Thyroid gland (tissue), 4 donors: ENCODE results near the gene APRT. TPM values are rescaled to one million over a fixed set of nuclear protein-coding genes. Genes with fewer than 3 reads are reported as not detected.

ENCODE experiments used
- DNase-seq, 2 donors: peaks; one replicate each; pipeline ENCODE4 v3.0.0-alpha.2; 2019
- H3K27ac ChIP-seq, 3 donors: fragments of 200-600 bp; sonication (generic); 1 replicate in 2 of 3; 2 replicates in 1 of 3; pipeline ENCODE4 v1.5.1; 2016 to 2019; ENCODE audit warnings: mild to moderate bottlenecking in 1 of 3, moderate library complexity in 1 of 3
- H3K27me3 ChIP-seq: fragments of 200-600 bp; sonication (generic); one replicate; pipeline ENCODE4 v1.5.1; 2019
- H3K36me3 ChIP-seq, 2 donors: fragments of 200-600 bp; sonication (generic); one replicate each; pipeline ENCODE4 v1.5.1; 2016 to 2019
- H3K4me1 ChIP-seq, 2 donors: fragments of 200-600 bp; sonication (generic); one replicate each; pipeline ENCODE4 v1.5.1; 2017 to 2019
- H3K4me3 ChIP-seq, 3 donors: fragments of 200-600 bp; sonication (generic); replicated peaks in 1 of 3; 1 replicate in 2 of 3; 2 replicates in 1 of 3; pipeline ENCODE4 v1.5.1; 2016; ENCODE audit warnings: mild to moderate bottlenecking in 1 of 3
- H3K9me3 ChIP-seq: fragments of 200-600 bp; sonication (generic); one replicate; pipeline ENCODE4 v1.5.1; 2017
- POLR2A ChIP-seq, 2 donors: fragments of 450-650 bp; IDR thresholded peaks; one replicate each; pipeline ENCODE4 v1.6.1; 2017; ENCODE audit warnings: antibody characterized with exemption in 2 of 2, mild to moderate bottlenecking in 2 of 2, moderate library complexity in 1 of 2
- WGBS, 2 donors: methylation state at CpG; one replicate each; pipeline ENCODE4 v1.1.5; 2017; 5-methylcytosine and 5-hydroxymethylcytosine counted together
- intact Hi-C: fragments of 100-400 bp; cut with DNase I; formaldehyde crosslinking; loops from one replicate; pipeline ENCODE4 v1.15.1; 2023
- total RNA-seq, 4 donors: library from RNA; depleted of rRNA; stranded (reverse); fragments of >200 nt; gene quantifications; one replicate each; pipeline ENCODE4 v1.2.3, GENCODE V29; 2016
- TF ChIP-seq, protein P1 (sequence below), 6 experiments: fragments of 200-600 bp in 3 of 6; fragments of 450-650 bp in 3 of 6; sonication (generic) in 3 of 6; IDR thresholded peaks; one replicate each; pipeline ENCODE4 v1.5.1; 2016 to 2019; ENCODE audit warnings: antibody characterized with exemption in 6 of 6, mild to moderate bottlenecking in 2 of 6, inconsistent platforms in 1 of 6, moderate library complexity in 1 of 6

APRT gene
- total RNA-seq, 4 donors from 2014 or later, result 88.9 to 182 (median 118) TPM

DNA sequence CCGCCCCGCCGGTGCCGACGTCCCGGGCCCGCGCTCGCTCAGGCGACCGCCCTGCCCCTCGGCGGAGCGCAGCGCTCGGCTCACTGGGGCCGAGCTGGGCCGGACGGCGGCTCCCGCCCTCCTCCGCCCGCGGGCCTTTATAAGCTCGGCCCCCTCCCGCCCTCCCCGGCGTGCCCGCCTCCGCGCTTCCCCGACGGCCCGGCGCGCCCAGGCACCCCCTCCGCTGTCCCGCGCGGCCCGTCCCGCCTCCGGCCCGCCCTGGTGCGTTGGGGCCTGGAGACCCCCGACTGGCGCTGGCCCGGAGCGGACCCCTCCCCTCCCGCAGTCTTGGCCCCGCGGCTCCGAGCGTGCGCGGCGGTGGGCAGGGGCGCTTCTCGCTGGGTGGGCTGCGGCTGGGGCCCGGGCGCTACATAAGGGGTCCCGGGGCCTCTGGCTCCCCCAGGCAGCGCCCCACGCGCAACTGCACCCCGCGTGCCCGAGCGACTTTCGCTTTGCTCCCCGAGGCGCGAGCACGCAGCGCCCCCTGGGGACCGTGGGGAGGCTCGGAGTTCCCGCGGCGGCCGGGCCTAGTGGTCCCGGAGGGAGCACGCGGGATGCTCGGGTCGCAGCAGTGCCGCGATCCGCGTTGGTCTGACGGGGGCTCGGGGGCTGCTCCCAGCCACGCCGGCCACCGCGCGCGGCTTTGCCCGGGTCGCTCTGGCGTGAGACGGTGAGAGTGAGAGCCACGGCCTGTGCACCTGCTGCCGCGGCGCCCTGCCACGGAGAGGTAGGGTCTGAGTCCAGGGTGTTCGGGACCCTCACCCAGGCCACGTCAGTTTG is 26.4 kb downstream of the APRT start, which contains the start of gene PIEZO1:
TSS of gene PIEZO1 (minus strand) at position 115 of the 819 bp plus-strand sequence. CDS start 256 bp downstream, outside the sequence.
- peak; percentile 73 to 79 for DNase-seq
- H3K27me3 ChIP-seq, result no peaks in the 10 kb centered on the region
- intact Hi-C loops, result loop anchor here (2.0 kb wide), 1 partner anchor 43 kb away; no protein-coding TSS in a partner anchor
- H3K4me1 ChIP-seq, result peaks cover 14 to 38% of the 10 kb centered on the region in 2 donors
- H3K27ac ChIP-seq, result peak within 1 kb of the TSS; percentile 59 to 82 (median 78)
- H3K4me3 ChIP-seq, result peak within 1 kb of the TSS; percentile 53 to 88 (median 68)
- 5 to 30% methylated on average over 2 to 6 of the region's 110 CpGs for WGBS, 2 donors
- no peaks in the 10 kb centered on the region for H3K36me3 ChIP-seq
- H3K9me3 ChIP-seq, result no peaks in the 10 kb centered on the region
- TF ChIP-seq, protein P1, sequence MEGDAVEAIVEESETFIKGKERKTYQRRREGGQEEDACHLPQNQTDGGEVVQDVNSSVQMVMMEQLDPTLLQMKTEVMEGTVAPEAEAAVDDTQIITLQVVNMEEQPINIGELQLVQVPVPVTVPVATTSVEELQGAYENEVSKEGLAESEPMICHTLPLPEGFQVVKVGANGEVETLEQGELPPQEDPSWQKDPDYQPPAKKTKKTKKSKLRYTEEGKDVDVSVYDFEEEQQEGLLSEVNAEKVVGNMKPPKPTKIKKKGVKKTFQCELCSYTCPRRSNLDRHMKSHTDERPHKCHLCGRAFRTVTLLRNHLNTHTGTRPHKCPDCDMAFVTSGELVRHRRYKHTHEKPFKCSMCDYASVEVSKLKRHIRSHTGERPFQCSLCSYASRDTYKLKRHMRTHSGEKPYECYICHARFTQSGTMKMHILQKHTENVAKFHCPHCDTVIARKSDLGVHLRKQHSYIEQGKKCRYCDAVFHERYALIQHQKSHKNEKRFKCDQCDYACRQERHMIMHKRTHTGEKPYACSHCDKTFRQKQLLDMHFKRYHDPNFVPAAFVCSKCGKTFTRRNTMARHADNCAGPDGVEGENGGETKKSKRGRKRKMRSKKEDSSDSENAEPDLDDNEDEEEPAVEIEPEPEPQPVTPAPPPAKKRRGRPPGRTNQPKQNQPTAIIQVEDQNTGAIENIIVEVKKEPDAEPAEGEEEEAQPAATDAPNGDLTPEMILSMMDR (IDR thresholded peaks at IDR 0.05), result peak; percentile 68 to 97 (median 92)
- peak in 1 of 2 donors; percentile 58 for TF ChIP-seq POLR2A (IDR thresholded peaks at IDR 0.05)

DNA sequence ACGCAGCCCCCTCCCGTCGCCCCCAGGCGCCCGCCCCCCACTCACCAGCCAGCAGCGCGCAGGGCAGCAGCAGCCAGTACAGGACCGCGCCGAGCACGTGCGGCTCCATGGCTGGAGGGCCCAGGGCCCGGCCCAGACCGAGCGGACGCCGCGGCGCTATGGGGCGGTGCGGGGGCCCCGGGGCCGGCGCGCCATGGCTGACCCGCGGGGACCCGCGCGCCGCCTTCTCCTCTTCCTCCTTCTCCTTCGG is 26.9 kb downstream of the APRT start:
- intact Hi-C loops, result loop anchor here (2.0 kb wide), 1 partner anchor 42 kb away; no protein-coding TSS in a partner anchor
- Histone ChIP-seq H3K27me3 (no peaks in the 10 kb centered on the region), H3K36me3 (no peaks in the 10 kb centered on the region), H3K4me3 (peak overlapping the region; percentile 53 to 88 (median 68)), H3K9me3 (no peaks in the 10 kb centered on the region), H3K4me1 (peaks cover 17 to 43% of the 10 kb centered on the region in 2 donors), H3K27ac (peak overlapping the region; percentile 59 to 82 (median 78))
- WGBS, 2 donors, result 0% methylated on average over 14 of the region's 32 CpGs; no CpG with 5 or more reads in 1 of the 2 donors
- TF ChIP-seq, protein P1 (IDR thresholded peaks at IDR 0.05), result no peak
- TF ChIP-seq POLR2A (IDR thresholded peaks at IDR 0.05), result no peak
- DNase-seq, result no peak

DNA sequence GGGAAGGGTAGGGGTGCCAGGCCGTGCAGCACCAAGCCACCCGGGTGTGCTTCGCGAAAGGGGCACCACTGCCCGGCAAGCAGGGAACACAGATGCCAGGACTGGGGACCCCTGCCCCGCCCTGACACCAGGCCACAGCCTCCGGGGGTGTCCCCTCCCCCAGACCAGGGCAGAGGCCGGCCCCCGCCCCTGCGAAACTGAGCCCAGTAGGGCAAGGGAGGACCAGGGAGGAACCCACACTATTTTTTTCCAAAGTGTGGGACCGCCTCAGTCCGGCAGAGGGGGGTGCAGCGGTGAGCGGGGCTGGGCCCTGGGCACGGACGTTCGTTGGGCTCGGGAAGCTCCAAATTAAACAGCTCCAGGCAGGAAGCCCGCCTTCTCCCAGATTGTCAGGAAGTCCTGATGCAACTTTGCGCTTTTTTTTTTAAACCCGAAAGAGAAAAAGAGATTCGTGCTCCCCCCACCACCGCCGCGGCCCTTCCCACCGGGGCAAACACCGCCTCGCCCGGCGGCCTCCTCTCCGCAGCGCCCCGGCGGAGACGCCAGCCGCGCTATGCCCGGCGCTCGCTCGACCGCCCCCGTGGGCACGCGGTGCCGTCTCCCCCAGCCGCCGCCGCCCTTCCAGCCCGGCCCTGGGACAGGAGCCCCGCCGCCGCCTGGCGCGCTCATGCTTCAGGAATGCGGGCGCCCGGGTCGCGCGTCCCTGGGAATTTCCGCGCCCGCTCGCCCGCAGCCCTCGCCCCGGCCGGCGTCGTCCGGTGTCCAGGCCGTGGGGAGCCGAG is 27.5 kb downstream of the APRT start:
- WGBS, 2 donors, result 1 to 6% methylated on average over 19 to 30 of the region's 74 CpGs
- TF ChIP-seq POLR2A (IDR thresholded peaks at IDR 0.05), result no peak
- TF ChIP-seq, protein P1 (IDR thresholded peaks at IDR 0.05), result peak in 5 of 6 experiments; percentile 15 to 51 (median 36)
- Histone ChIP-seq H3K4me1 (peaks cover 22 to 49% of the 10 kb centered on the region in 2 donors), H3K36me3 (no peaks in the 10 kb centered on the region), H3K27ac (peak overlapping the region; percentile 59 to 82 (median 78)), H3K4me3 (peak overlapping the region; percentile 53 to 88 (median 68)), H3K9me3 (no peaks in the 10 kb centered on the region), H3K27me3 (no peaks in the 10 kb centered on the region)
- peak; percentile 76 to 79 for DNase-seq
- intact Hi-C loops, result loop anchor here (2.0 kb wide), 1 partner anchor 41 kb away; no protein-coding TSS in a partner anchor

DNA sequence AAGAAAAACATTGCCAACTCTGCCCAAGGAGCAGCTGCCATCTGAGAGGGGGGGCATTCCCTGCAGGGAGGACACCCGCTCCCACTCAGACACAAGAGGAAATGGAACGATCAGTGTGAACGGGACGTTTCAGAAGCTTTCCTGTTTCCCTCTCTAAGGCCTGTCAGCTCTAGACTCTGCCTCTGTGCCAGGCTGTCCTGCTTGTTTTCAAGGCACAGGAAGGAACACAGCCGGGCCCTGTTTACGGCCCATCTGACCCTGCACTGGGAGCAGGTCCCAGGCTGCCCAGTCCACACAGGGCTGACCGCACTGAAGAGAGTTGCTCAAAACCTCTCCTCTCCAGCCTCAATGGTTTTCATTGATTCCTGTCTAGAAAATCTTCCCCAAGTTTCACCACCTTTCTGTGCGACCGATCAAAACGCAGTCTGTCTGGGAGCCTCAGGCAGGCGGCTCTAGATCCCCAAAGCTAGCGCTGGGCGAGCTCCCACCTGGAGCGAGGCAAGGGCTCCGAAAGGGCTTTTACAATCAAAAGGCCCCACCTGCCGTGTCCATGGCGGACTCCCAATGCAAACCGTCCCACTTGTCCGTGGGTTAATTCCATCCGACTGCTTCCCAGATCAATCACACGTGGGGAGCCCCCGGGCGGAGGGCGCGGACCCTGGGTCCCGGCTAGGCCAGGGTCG is 28.2 kb downstream of the APRT start:
- no peaks in the 10 kb centered on the region for H3K36me3 ChIP-seq
- intact Hi-C loops, result loop anchor here (2.0 kb wide), 1 partner anchor 41 kb away; no protein-coding TSS in a partner anchor
- 50 to 68% methylated on average over 13 to 27 of the region's 27 CpGs for WGBS, 2 donors
- TF ChIP-seq POLR2A (IDR thresholded peaks at IDR 0.05), result no peak
- TF ChIP-seq, protein P1 (IDR thresholded peaks at IDR 0.05), result no peak
- DNase-seq, result peak in 1 of 2 donors; percentile 50
- no peaks in the 10 kb centered on the region for H3K27me3 ChIP-seq
- H3K4me3 ChIP-seq, result peak overlapping the region in 1 of 3 donors; percentile 88
- H3K4me1 ChIP-seq, result peaks cover 25 to 51% of the 10 kb centered on the region in 2 donors
- no peaks in the 10 kb centered on the region for H3K9me3 ChIP-seq
- peak overlapping the region; percentile 59 to 82 (median 78) for H3K27ac ChIP-seq
